ENCODE results near the gene SH3BP5L. TPM values are rescaled to one million over a fixed set of nuclear protein-coding genes. Genes with fewer than 3 reads are reported as not detected.

Gene SH3BP5L
- total RNA-seq, 2 donors from 2014 or later = 13.7 to 14.8 TPM

DNA sequence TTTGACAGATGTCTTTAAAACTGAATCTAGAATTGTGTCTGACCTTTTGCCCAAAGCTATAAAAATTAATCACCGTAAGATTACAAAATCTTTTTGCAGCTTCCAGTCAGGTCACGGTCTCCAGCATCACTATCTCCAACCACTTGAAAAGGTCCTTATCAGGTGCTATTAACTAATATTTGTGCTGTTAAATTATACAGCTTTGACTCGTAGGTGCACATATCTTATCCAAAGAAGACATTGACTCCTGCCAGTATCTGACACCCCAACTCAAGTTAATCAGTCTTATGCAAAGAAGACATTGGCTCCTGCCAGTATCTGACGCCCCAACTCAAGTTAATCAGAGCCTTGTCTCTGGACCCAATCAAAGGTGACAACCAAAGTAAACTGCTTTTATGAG is 50.3 kb downstream of the SH3BP5L start:
- TF ChIP-seq POLR2A (IDR thresholded peaks at IDR 0.05) = no peak
- TF ChIP-seq, protein P1, sequence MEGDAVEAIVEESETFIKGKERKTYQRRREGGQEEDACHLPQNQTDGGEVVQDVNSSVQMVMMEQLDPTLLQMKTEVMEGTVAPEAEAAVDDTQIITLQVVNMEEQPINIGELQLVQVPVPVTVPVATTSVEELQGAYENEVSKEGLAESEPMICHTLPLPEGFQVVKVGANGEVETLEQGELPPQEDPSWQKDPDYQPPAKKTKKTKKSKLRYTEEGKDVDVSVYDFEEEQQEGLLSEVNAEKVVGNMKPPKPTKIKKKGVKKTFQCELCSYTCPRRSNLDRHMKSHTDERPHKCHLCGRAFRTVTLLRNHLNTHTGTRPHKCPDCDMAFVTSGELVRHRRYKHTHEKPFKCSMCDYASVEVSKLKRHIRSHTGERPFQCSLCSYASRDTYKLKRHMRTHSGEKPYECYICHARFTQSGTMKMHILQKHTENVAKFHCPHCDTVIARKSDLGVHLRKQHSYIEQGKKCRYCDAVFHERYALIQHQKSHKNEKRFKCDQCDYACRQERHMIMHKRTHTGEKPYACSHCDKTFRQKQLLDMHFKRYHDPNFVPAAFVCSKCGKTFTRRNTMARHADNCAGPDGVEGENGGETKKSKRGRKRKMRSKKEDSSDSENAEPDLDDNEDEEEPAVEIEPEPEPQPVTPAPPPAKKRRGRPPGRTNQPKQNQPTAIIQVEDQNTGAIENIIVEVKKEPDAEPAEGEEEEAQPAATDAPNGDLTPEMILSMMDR (IDR thresholded peaks at IDR 0.05) = no peak
- ATAC-seq = no peak
- 25 to 38% methylated on average over 4 of the region's 4 CpGs for WGBS, 2 donors
- no peaks in the 10 kb centered on the region for H3K36me3 ChIP-seq (replicated peaks in 1 of 2; ENCODE audit: insufficient read depth in 1 of 2, low read depth in 2 of 2)
- no peaks in the 10 kb centered on the region for H3K4me1 ChIP-seq
- peaks cover 0 to 3% of the 10 kb centered on the region in 2 donors for H3K27me3 ChIP-seq
- no peak overlapping the region for H3K27ac ChIP-seq
- intact Hi-C loops (cut with DNase I) = no loop called here
- DNase-seq = no peak
- no peak overlapping the region for H3K4me3 ChIP-seq
- peaks cover 0 to 9% (median 0%) of the 10 kb centered on the region in 3 donors for H3K9me3 ChIP-seq

Small RNA genes within 50 kb of the gene (microRNA-seq; reads per million reads assigned to microRNA genes)
- 0 reads per million in 2 donors for gene MIR3124 (ENCODE audit: borderline number of aligned reads in 2 of 2, borderline replicate concordance in 2 of 2)

Small RNA genes within 50 kb of the gene (small RNA-seq; reads per million reads assigned to genes)
- not detected for gene MIR3124

Other genes starting within 250 kb of the SH3BP5L start
- not detected for gene OR2T10, start 228.2 kb downstream of the SH3BP5L start, total RNA-seq
- gene OR2T11, start 190.8 kb downstream of the SH3BP5L start, total RNA-seq = under 1 TPM in 1 of 2 donors, not detected in 1; 0.26 TPM
- not detected for gene OR2T35, start 180.6 kb downstream of the SH3BP5L start, total RNA-seq
- not detected for gene OR2T27, start 170.4 kb downstream of the SH3BP5L start, total RNA-seq
- gene OR14I1, start 123.1 kb downstream of the SH3BP5L start, total RNA-seq = not detected
- gene LYPD8, start 70.2 kb downstream of the SH3BP5L start, total RNA-seq = not detected
- gene ZNF672, start 12.3 kb upstream of the SH3BP5L start, total RNA-seq = 10 to 100 TPM; 18.8 to 27.2 TPM
- 100 to 1,000 TPM in 1 of 2 donors, 10 to 100 TPM in 1; 35.8 to 128 TPM for gene ZNF692, start 33.2 kb upstream of the SH3BP5L start, total RNA-seq
- gene PGBD2, start 80.3 kb upstream of the SH3BP5L start, total RNA-seq = 1 to 10 TPM; 6.3 to 7.5 TPM